GF-D8 (cell line): ENCODE data around the gene PPAN.

ENCODE experiments used
- DNase-seq: peaks from one replicate; lab custom pipeline; 2025; lab: John Stamatoyannopoulos, UW

The PPAN gene

DNA sequence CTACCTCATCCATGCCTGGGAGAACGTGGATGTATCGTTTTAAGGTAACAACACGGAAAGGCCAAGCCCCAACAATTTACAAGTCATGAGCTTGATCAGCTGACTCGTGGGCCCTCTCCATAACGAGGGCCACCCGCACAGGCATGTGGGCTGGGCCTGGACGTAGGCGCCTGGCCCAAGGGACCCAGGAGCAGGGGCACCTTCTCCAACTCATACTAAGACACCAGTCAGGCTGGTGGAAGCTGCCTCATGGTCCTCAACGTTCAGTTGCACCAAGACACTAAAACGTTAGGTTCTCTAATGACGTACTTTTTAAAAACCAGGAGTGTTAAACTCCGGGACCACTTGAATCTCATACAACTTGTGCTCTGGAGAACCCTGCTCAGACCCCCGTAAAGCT lies 35.3 kb downstream of the PPAN start:
- DNase-seq, result no peak

- no peak for DNase-seq
Measured at GRCh38 chr19:10141973-10142372, 35.8 kb downstream of the PPAN start.

DNA sequence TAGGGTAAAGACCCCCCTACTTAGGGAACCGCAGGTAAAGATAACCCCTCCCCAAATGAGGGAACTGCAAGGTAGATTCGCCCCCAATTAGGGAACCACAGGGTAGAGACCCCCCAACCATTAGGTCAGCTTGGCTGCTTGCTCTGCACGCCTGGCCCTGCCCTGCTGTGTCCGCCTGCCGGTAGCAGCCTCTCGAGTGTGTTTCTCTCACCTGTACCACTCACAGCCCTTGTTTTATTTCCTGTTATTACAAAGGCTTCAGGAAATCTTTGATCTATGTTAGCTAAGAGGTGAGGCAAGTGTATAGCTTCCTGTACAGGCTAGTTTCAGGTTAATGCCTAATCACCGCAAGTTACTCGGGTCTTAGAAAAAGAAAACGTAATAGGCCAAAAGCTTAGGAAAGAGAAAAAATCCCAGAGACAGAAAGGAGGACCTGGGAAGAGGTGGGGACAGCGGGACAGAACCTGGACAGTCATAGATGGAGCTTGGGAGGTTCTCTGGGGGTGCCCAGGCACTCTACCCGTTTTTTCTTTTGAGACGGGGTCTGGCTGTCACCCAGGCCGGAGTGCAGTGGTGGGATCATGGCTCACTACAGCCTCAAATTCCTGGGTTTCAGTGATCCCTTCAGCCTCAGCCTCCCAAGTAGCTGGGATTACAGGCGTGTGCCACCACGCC lies 36.7 kb downstream of the PPAN start:
- DNase-seq, result no peak

GRCh38 chr19:10143681-10144080 lies 37.5 kb downstream of the PPAN start:
- DNase-seq, result no peak

DNA sequence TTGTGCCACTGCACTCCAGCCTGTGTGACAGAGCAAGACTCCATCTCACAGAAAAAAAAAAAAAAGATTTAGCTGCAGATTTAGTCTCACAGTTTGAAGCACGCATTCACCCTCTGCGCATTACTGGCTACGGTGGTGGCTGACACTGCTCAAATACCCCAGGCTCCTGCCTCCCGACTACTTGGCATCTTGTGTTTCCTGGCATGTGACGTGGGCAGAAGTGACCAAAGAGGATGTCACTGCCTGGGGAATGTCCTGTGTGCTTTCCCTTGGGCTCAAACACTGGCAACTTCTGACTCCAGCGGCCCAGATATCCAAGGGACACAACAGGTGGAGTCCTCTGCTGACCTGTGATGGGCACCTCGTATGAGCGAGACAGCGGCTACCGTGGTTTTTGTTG lies 38.2 kb downstream of the PPAN start:
- DNase-seq, result no peak

GRCh38 chr19:10145031-10145430 lies 38.9 kb downstream of the PPAN start:
- DNase-seq, result no peak

DNA sequence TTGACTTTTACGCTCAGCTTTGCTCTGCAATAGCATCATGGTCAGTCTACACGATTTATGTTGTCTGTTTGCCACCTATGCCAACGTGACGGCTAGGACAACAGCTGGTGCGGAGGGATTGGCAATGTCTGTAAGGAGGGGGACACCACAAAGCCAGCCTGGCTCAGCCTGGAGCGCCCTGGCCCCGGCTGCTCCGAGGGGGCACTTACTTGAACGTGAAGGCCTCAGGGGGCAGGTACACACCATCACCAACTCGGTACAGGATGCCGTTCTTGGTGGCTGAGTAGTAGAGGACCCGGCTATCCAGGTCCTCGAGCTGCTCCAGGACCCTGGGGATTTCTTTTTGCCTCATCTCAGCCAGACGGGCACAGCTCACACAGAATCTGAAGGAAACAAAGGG lies 40.0 kb downstream of the PPAN start:
- DNase-seq, result no peak

DNA sequence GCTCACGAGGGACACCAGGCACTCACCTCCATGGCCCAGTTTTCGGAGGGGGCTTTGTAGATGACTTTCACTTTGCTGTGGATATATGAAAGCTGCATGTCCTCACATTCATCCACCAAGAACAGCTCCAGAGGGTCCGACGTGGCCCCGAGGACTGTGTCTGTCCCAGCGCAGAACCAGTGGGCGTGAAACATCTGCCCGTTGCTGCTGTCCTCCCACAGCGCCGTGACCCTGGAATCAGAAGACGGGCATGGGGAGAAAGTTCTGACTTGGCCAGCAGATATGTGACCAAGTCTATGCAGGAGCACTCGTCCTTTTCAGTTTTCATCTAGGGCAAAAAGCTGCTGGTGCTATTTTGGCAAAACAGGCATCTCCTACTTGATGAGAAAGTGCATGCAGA lies 43.3 kb downstream of the PPAN start:
- DNase-seq, result no peak

DNA sequence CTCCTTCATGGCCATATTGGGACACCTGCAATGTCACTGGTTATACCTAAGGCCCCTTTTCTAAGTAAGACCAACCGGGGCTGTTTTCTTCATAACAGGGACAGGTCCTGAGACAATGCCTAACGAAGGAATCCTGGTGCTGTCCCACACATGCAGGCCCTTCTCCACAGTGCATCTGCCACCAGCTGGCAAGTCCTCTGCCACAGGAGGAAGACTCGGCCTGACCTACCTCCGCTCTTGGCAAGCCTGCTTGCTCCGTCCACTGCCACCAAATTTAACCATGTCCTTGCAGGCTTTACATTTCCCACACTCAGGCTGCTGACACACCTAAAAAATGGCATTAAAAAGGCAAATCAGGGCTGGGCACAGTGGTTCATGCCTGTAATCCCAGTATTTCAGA lies 45.4 kb downstream of the PPAN start:
- no peak for DNase-seq

GRCh38 chr19:10152100-10152499 lies 45.9 kb downstream of the PPAN start:
- no peak for DNase-seq

GRCh38 chr19:10155839-10156238 lies 49.7 kb downstream of the PPAN start:
- DNase-seq, result no peak

GRCh38 chr19:10158071-10158470 lies 51.9 kb downstream of the PPAN start:
- DNase-seq, result no peak

DNA sequence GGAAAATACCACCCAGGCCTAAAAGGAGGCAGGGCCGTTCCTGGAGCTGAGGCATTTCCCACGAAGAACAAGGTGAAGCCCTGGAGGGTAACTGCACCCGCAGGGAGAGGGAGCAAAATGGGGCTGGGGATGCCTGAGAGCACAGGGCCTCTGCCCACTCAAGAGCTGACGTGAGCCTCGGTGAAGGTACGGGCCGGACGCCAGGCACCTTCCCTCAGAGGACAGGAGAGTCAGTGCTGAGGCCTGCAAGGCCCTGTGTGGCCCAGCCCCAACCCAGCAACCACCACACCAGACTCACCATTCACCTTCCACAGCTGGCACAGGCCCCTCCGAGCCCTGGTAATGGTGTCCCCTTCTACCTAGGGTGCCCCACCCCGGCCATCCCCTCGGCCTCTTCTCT lies 52.3 kb downstream of the PPAN start:
- DNase-seq, result no peak

- no peak for DNase-seq
Measured at GRCh38 chr19:10159610-10160009, 53.4 kb downstream of the PPAN start.
